Osteoblast (primary cell): ENCODE measurements around the gene SHOC2. TPM values are rescaled to one million over a fixed set of nuclear protein-coding genes. Genes with fewer than 3 reads are reported as not detected.

Experiments
- DNase-seq: peaks from one replicate; pipeline ENCODE4 v3.0.0; 2011; ENCODE audit warnings: low spot score, mixed read lengths; ENCODE audit not compliant: insufficient read length; ENCODE audit errors: missing footprints
- H2AFZ ChIP-seq: 2 replicates; pipeline ENCODE4 v1.6.0; 2011; ENCODE audit warnings: mild to moderate bottlenecking, low read length
- H3K27ac ChIP-seq: 2 replicates; pipeline ENCODE4 v1.5.1; 2011; ENCODE audit warnings: mild to moderate bottlenecking, low read depth, low read length, moderate library complexity
- H3K27me3 ChIP-seq: 2 replicates; pipeline ENCODE4 v1.6.0; 2012; ENCODE audit warnings: mild to moderate bottlenecking, control low read depth, inconsistent platforms, low read length, moderate library complexity; ENCODE audit not compliant: insufficient read depth
- H3K36me3 ChIP-seq: 2 replicates; pipeline ENCODE4 v1.5.1; 2011; ENCODE audit warnings: mild to moderate bottlenecking, low read length, control low read depth, moderate library complexity; ENCODE audit not compliant: insufficient read depth
- H3K4me1 ChIP-seq: 2 replicates; pipeline ENCODE4 v1.5.1; 2011; ENCODE audit warnings: mild to moderate bottlenecking, low read length, control low read depth, moderate library complexity; ENCODE audit not compliant: insufficient read depth
- H3K4me2 ChIP-seq: 2 replicates; pipeline ENCODE4 v1.6.0; 2011; ENCODE audit warnings: mild to moderate bottlenecking, low read length; ENCODE audit not compliant: insufficient read depth
- H3K4me3 ChIP-seq: fragments of 200-600 bp; sonication (generic); 3 replicates; pipeline ENCODE4 v1.5.1; 2012; ENCODE audit warnings: mild to moderate bottlenecking, low read length, inconsistent platforms; ENCODE audit not compliant: insufficient read depth
- H3K79me2 ChIP-seq: 2 replicates; pipeline ENCODE4 v1.6.0; 2012; ENCODE audit warnings: mild to moderate bottlenecking, low read length, control low read depth, inconsistent platforms; ENCODE audit not compliant: insufficient read depth
- H3K9me3 ChIP-seq: 2 replicates; pipeline ENCODE4 v1.5.1; 2011; ENCODE audit warnings: low read depth, low read length, control low read depth
- H4K20me1 ChIP-seq: 2 replicates; pipeline ENCODE4 v1.6.0; 2012; ENCODE audit warnings: mild to moderate bottlenecking, low read length, control low read depth; ENCODE audit not compliant: insufficient read depth
- total RNA-seq: library from RNA; depleted of rRNA; stranded (reverse); fragments of >200 nt; gene quantifications from 2 replicates; pipeline ENCODE4 v1.2.3, GENCODE V29; 2012
- TF ChIP-seq, protein P1 (sequence below): IDR thresholded peaks from 2 replicates; pipeline ENCODE4 v1.5.1; 2011; ENCODE audit warnings: mild to moderate bottlenecking, low read depth, low read length, moderate library complexity; ENCODE audit errors: extremely low read depth

The SHOC2 gene
- total RNA-seq, 1 donor: 73.8 TPM

DNA sequence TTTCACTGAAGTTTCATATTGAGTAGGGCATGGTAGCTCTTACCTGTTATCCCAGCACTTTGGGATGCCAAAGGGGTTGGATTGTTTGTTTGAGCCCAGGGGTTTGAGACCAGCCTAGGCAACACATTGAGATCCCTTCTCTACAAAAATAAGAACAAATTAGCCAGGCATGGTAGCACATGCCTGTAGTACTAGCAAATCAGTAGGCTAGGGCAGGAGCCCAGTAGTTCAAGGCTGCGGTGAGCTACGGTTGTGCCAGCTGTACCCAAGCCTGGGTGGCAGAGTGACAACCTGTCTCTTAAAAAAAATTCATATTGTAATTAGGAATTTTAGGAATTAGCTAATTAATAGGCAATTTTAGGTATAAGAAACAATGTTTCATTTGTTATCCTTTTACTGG is 18.4 kb upstream of the SHOC2 start:
- Histone ChIP-seq H2AFZ (no peak overlapping the region), H3K79me2 (peaks cover 9% of the 10 kb centered on the region), H3K4me1 (peaks cover 30% of the 10 kb centered on the region), H3K27me3 (no peaks in the 10 kb centered on the region), H3K27ac (no peak overlapping the region), H3K4me2 (no peak overlapping the region), H4K20me1 (no peaks in the 10 kb centered on the region), H3K9me3 (no peaks in the 10 kb centered on the region), H3K36me3 (peaks cover 36% of the 10 kb centered on the region), H3K4me3 (no peak overlapping the region)
- TF ChIP-seq, protein P1, sequence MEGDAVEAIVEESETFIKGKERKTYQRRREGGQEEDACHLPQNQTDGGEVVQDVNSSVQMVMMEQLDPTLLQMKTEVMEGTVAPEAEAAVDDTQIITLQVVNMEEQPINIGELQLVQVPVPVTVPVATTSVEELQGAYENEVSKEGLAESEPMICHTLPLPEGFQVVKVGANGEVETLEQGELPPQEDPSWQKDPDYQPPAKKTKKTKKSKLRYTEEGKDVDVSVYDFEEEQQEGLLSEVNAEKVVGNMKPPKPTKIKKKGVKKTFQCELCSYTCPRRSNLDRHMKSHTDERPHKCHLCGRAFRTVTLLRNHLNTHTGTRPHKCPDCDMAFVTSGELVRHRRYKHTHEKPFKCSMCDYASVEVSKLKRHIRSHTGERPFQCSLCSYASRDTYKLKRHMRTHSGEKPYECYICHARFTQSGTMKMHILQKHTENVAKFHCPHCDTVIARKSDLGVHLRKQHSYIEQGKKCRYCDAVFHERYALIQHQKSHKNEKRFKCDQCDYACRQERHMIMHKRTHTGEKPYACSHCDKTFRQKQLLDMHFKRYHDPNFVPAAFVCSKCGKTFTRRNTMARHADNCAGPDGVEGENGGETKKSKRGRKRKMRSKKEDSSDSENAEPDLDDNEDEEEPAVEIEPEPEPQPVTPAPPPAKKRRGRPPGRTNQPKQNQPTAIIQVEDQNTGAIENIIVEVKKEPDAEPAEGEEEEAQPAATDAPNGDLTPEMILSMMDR: no peak
- no peak for DNase-seq

DNA sequence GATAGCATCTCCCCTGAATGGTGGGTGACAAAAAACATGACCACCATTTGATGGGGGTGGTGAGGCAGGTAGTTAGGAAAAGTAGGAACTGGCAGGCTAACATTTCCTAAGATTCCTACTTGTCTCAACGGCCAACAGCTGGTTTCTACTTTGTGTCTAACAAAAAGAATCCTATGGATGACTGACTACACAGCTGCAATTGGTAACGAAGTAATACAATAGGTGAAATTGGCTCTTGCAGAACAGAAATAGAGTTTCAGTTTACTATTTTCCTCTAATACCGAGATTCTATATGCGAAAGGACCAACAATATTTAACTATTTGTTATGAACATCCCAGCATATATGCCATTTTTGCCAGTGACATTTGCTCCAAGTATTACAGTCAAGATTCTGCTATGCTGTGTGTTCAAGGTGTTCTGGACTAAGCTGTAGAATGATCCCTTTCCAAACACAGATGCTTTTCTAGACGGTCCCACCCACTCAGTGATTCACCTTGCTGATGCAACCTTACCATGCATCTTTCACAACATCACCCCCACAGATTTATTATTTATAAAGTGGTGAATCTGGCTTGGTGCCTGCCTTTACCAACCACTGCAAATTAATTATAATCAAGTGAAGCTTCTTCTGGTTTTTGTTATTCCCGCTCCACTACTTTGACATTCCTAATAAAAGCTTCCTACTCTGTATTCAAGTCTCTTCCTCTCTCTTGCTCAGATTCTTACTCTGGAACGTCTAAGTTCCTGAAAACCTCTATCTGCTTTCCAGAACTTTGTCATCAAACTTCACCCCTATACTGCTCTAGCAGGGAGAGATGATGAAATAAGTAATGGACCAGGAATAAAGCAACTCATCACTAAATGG is 17.2 kb upstream of the SHOC2 start:
- H3K4me2 ChIP-seq: no peak overlapping the region
- H3K27ac ChIP-seq: peak overlapping the region; percentile 63
- H3K27me3 ChIP-seq: no peaks in the 10 kb centered on the region
- no peaks in the 10 kb centered on the region for H3K9me3 ChIP-seq
- no peak overlapping the region for H3K4me3 ChIP-seq
- DNase-seq: peak; percentile 81
- H3K4me1 ChIP-seq: peaks cover 24% of the 10 kb centered on the region
- TF ChIP-seq, protein P1: no peak
- H2AFZ ChIP-seq: no peak overlapping the region
- no peaks in the 10 kb centered on the region for H4K20me1 ChIP-seq
- peaks cover 2% of the 10 kb centered on the region for H3K79me2 ChIP-seq
- peaks cover 28% of the 10 kb centered on the region for H3K36me3 ChIP-seq

DNA sequence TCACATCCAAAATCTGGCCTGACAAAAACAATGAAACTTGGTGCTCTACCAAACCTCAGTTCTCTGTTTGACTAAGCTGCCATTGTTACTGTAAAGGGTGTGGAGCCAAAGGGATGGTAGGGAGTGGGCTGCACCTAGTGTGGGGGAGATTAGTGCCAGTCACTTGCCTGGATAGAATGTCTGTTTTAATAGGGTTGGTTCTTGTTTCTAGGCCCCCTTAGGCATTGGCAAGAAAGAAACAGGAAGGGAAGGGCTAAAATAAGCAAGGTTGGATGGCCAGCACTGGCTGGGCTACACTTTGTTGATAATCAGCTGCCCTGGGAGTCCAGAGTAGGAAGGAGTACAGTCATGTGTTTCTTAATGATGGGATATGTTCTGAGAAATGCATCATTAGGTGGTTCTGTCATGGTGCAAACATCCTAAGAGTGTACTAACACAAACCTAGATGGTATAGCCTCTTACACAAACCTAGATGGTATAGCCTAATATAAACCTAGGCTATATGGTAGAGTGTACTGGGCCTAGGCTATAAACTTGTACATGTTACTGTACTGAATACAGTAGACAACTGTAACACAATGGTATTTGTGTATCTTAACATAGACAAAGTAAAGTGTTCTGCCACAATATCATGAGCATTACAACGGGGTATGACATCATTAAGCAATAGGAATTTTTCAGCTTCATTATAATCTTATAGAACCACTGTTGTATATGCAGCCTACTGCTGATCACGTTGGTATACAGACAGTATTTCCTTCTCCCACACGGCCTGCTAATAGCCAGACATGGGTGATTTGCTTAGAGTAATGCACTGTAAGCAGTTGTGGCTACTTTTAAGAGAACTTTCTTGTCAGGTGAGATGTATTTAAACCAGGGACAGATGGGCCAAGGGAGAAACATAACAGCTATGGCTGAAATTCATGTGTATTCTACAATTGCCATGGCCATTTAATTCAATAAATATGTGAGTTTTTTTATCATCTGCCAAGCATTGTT is 15.8 kb upstream of the SHOC2 start:
- Histone ChIP-seq H3K79me2 (no peaks in the 10 kb centered on the region), H4K20me1 (no peaks in the 10 kb centered on the region), H3K4me1 (peaks cover 13% of the 10 kb centered on the region), H3K9me3 (no peaks in the 10 kb centered on the region), H3K36me3 (peaks cover 22% of the 10 kb centered on the region), H2AFZ (no peak overlapping the region), H3K4me2 (no peak overlapping the region), H3K4me3 (no peak overlapping the region), H3K27me3 (no peaks in the 10 kb centered on the region), H3K27ac (no peak overlapping the region)
- TF ChIP-seq, protein P1: no peak
- no peak for DNase-seq
